ENCODE measurements around the gene ANKRD40CL.

Gene ANKRD40CL

GRCh38 chr17:50719924-50720794 is 47.2 kb downstream of the ANKRD40CL start:
- DNase-seq = no peak
- Histone ChIP-seq H3K27ac (ENCODE audit: insufficient read depth, low read length, poor library complexity, severe bottlenecking) (peak overlapping the region; percentile 95), H3K4me1 (ENCODE audit: control insufficient read depth, insufficient read depth, low read length, poor library complexity, severe bottlenecking) (peaks cover 17% of the 10 kb centered on the region), H3K36me3 (ENCODE audit: control insufficient read depth, insufficient read depth, low read length) (no peaks in the 10 kb centered on the region), H3K4me3 (ENCODE audit: insufficient read depth, low read depth, low read length, poor library complexity, severe bottlenecking) (peak overlapping the region; percentile 95), H3K27me3 (replicated peaks; ENCODE audit: control insufficient read depth, insufficient read depth, low read length, poor library complexity, severe bottlenecking) (no peaks in the 10 kb centered on the region), H3K9me3 (ENCODE audit: control insufficient read depth, low read length) (no peaks in the 10 kb centered on the region)

- H3K36me3 ChIP-seq (ENCODE audit: control insufficient read depth, insufficient read depth, low read length) = no peaks in the 10 kb centered on the region
- no peaks in the 10 kb centered on the region for H3K27me3 ChIP-seq (replicated peaks; ENCODE audit: control insufficient read depth, insufficient read depth, low read length, poor library complexity, severe bottlenecking)
- DNase-seq = peak; percentile 79 to 89 (median 88)
- H3K27ac ChIP-seq (ENCODE audit: insufficient read depth, low read length, poor library complexity, severe bottlenecking) = peak within 1 kb of the TSS; percentile 95
- peak within 1 kb of the TSS; percentile 95 for H3K4me3 ChIP-seq (ENCODE audit: insufficient read depth, low read depth, low read length, poor library complexity, severe bottlenecking)
- H3K4me1 ChIP-seq (ENCODE audit: control insufficient read depth, insufficient read depth, low read length, poor library complexity, severe bottlenecking) = peaks cover 17% of the 10 kb centered on the region
- no peaks in the 10 kb centered on the region for H3K9me3 ChIP-seq (ENCODE audit: control insufficient read depth, low read length)
Measured at GRCh38 chr17:50719144-50719923, 48.0 kb downstream of the ANKRD40CL start, which contains the start of gene LUC7L3. LUC7L3 (plus strand) TSS chr17:50719603; CDS start chr17:50719733, 130 bp downstream.

- Histone ChIP-seq H3K4me3 (ENCODE audit: insufficient read depth, low read depth, low read length, poor library complexity, severe bottlenecking) (no peak overlapping the region), H3K9me3 (ENCODE audit: control insufficient read depth, low read length) (no peaks in the 10 kb centered on the region), H3K27ac (ENCODE audit: insufficient read depth, low read length, poor library complexity, severe bottlenecking) (no peak overlapping the region), H3K27me3 (replicated peaks; ENCODE audit: control insufficient read depth, insufficient read depth, low read length, poor library complexity, severe bottlenecking) (no peaks in the 10 kb centered on the region), H3K4me1 (ENCODE audit: control insufficient read depth, insufficient read depth, low read length, poor library complexity, severe bottlenecking) (no peaks in the 10 kb centered on the region), H3K36me3 (ENCODE audit: control insufficient read depth, insufficient read depth, low read length) (no peaks in the 10 kb centered on the region)
- DNase-seq = no peak
Measured at GRCh38 chr17:50715471-50715870, 51.8 kb downstream of the ANKRD40CL start.

GRCh38 chr17:50712641-50713040 is 54.7 kb downstream of the ANKRD40CL start:
- Histone ChIP-seq H3K4me1 (ENCODE audit: control insufficient read depth, insufficient read depth, low read length, poor library complexity, severe bottlenecking) (peaks cover 14% of the 10 kb centered on the region), H3K4me3 (ENCODE audit: insufficient read depth, low read depth, low read length, poor library complexity, severe bottlenecking) (no peak overlapping the region), H3K36me3 (ENCODE audit: control insufficient read depth, insufficient read depth, low read length) (no peaks in the 10 kb centered on the region), H3K9me3 (ENCODE audit: control insufficient read depth, low read length) (no peaks in the 10 kb centered on the region), H3K27me3 (replicated peaks; ENCODE audit: control insufficient read depth, insufficient read depth, low read length, poor library complexity, severe bottlenecking) (no peaks in the 10 kb centered on the region), H3K27ac (ENCODE audit: insufficient read depth, low read length, poor library complexity, severe bottlenecking) (no peak overlapping the region)
- DNase-seq = no peak

Measured in effector memory CD4-positive, alpha-beta T cell (primary cell).